Measurements from ENCODE around the gene CNTN5. TPM values are rescaled to one million over a fixed set of nuclear protein-coding genes. Genes with fewer than 3 reads are reported as not detected.

Gene CNTN5
- total RNA-seq, 1 experiment from 2014 or later = not detected

- in situ Hi-C loops (cut with HindIII; ENCODE audit: low pct_unique_long_range_greater_than_20kb, low sequenced_read_pairs) = no loop called here
- DNase-seq (ENCODE audit: low read depth, low spot score) = no peak
These were observed 498.3 kb downstream of the CNTN5 start for GRCh38 chr11:99519095-99519494.

GRCh38 chr11:99522467-99523173 lies 501.9 kb downstream of the CNTN5 start:
- DNase-seq (ENCODE audit: low read depth, low spot score) = no peak
- in situ Hi-C loops (cut with HindIII; ENCODE audit: low pct_unique_long_range_greater_than_20kb, low sequenced_read_pairs) = no loop called here

- DNase-seq (ENCODE audit: low read depth, low spot score) = no peak
- in situ Hi-C loops (cut with HindIII; ENCODE audit: low pct_unique_long_range_greater_than_20kb, low sequenced_read_pairs) = no loop called here
These were observed 510.7 kb downstream of the CNTN5 start for GRCh38 chr11:99531468-99531867.

- in situ Hi-C loops (cut with HindIII; ENCODE audit: low pct_unique_long_range_greater_than_20kb, low sequenced_read_pairs) = no loop called here
- no peak for DNase-seq (ENCODE audit: low read depth, low spot score)
These were observed 514.1 kb downstream of the CNTN5 start for GRCh38 chr11:99534812-99535211.

GRCh38 chr11:99535406-99535805 lies 514.7 kb downstream of the CNTN5 start:
- DNase-seq (ENCODE audit: low read depth, low spot score) = no peak
- in situ Hi-C loops (cut with HindIII; ENCODE audit: low pct_unique_long_range_greater_than_20kb, low sequenced_read_pairs) = no loop called here

- no peak for DNase-seq (ENCODE audit: low read depth, low spot score)
- in situ Hi-C loops (cut with HindIII; ENCODE audit: low pct_unique_long_range_greater_than_20kb, low sequenced_read_pairs) = no loop called here
These were observed 515.1 kb downstream of the CNTN5 start for GRCh38 chr11:99535819-99536218.

GRCh38 chr11:99537681-99538080 lies 516.9 kb downstream of the CNTN5 start:
- no peak for DNase-seq (ENCODE audit: low read depth, low spot score)
- in situ Hi-C loops (cut with HindIII; ENCODE audit: low pct_unique_long_range_greater_than_20kb, low sequenced_read_pairs) = no loop called here

- DNase-seq (ENCODE audit: low read depth, low spot score) = no peak
- in situ Hi-C loops (cut with HindIII; ENCODE audit: low pct_unique_long_range_greater_than_20kb, low sequenced_read_pairs) = no loop called here
These were observed 524.9 kb downstream of the CNTN5 start for GRCh38 chr11:99545616-99546015.

GRCh38 chr11:99548264-99548663 lies 527.5 kb downstream of the CNTN5 start:
- in situ Hi-C loops (cut with HindIII; ENCODE audit: low pct_unique_long_range_greater_than_20kb, low sequenced_read_pairs) = no loop called here

GRCh38 chr11:99554232-99554903 lies 533.6 kb downstream of the CNTN5 start:
- in situ Hi-C loops (cut with HindIII; ENCODE audit: low pct_unique_long_range_greater_than_20kb, low sequenced_read_pairs) = no loop called here
- DNase-seq (ENCODE audit: low read depth, low spot score) = no peak

More at GRCh38 chr11:99548264-99548663, 527.5 kb downstream of the CNTN5 start:
- DNase-seq (ENCODE audit: low read depth, low spot score) = peak; percentile 1

GRCh38 chr11:99555486-99555885 lies 534.7 kb downstream of the CNTN5 start:
- in situ Hi-C loops (cut with HindIII; ENCODE audit: low pct_unique_long_range_greater_than_20kb, low sequenced_read_pairs) = no loop called here
- DNase-seq (ENCODE audit: low read depth, low spot score) = no peak

GRCh38 chr11:99565333-99565732 lies 544.6 kb downstream of the CNTN5 start:
- DNase-seq (ENCODE audit: low read depth, low spot score) = no peak
- in situ Hi-C loops (cut with HindIII; ENCODE audit: low pct_unique_long_range_greater_than_20kb, low sequenced_read_pairs) = no loop called here

- in situ Hi-C loops (cut with HindIII; ENCODE audit: low pct_unique_long_range_greater_than_20kb, low sequenced_read_pairs) = no loop called here
- DNase-seq (ENCODE audit: low read depth, low spot score) = no peak
These were observed 546.7 kb downstream of the CNTN5 start for GRCh38 chr11:99567334-99567956.

- no peak for DNase-seq (ENCODE audit: low read depth, low spot score)
These were observed 548.1 kb downstream of the CNTN5 start for GRCh38 chr11:99568808-99569207.

GRCh38 chr11:99571094-99571493 lies 550.3 kb downstream of the CNTN5 start:
- DNase-seq (ENCODE audit: low read depth, low spot score) = no peak
- in situ Hi-C loops (cut with HindIII; ENCODE audit: low pct_unique_long_range_greater_than_20kb, low sequenced_read_pairs) = no loop called here

More at GRCh38 chr11:99568808-99569207, 548.1 kb downstream of the CNTN5 start:
- in situ Hi-C loops (cut with HindIII; ENCODE audit: low pct_unique_long_range_greater_than_20kb, low sequenced_read_pairs) = no loop called here

GRCh38 chr11:99584830-99585229 lies 564.1 kb downstream of the CNTN5 start:
- no peak for DNase-seq (ENCODE audit: low read depth, low spot score)

GRCh38 chr11:99585606-99586005 lies 564.9 kb downstream of the CNTN5 start:
- in situ Hi-C loops (cut with HindIII; ENCODE audit: low pct_unique_long_range_greater_than_20kb, low sequenced_read_pairs) = no loop called here
- no peak for DNase-seq (ENCODE audit: low read depth, low spot score)

More at GRCh38 chr11:99584830-99585229, 564.1 kb downstream of the CNTN5 start:
- in situ Hi-C loops (cut with HindIII; ENCODE audit: low pct_unique_long_range_greater_than_20kb, low sequenced_read_pairs) = no loop called here

GRCh38 chr11:99589771-99590170 lies 569.0 kb downstream of the CNTN5 start:
- in situ Hi-C loops (cut with HindIII; ENCODE audit: low pct_unique_long_range_greater_than_20kb, low sequenced_read_pairs) = no loop called here
- DNase-seq (ENCODE audit: low read depth, low spot score) = no peak

- DNase-seq (ENCODE audit: low read depth, low spot score) = no peak
- in situ Hi-C loops (cut with HindIII; ENCODE audit: low pct_unique_long_range_greater_than_20kb, low sequenced_read_pairs) = no loop called here
These were observed 571.5 kb downstream of the CNTN5 start for GRCh38 chr11:99592266-99592665.
